Stomach (tissue), 9 donors: Measurements from ENCODE around the gene RBMXL2. TPM values are rescaled to one million over a fixed set of nuclear protein-coding genes. Genes with fewer than 3 reads are reported as not detected.

ENCODE experiments used
- DNase-seq, 2 donors: peaks; one replicate each; pipeline versions ENCODE4 v3.0.0 to v3.0.0-alpha.2; 2013 to 2019
- H3K27ac ChIP-seq, 5 donors: fragments of 200-600 bp in 4 of 5; sonication (generic) in 4 of 5; one replicate each; pipeline ENCODE4 v1.5.1; 2013 to 2019; ENCODE audit warnings: mild to moderate bottlenecking in 1 of 5, moderate library complexity in 1 of 5
- H3K27me3 ChIP-seq, 3 donors: fragments of 200-600 bp; sonication (generic); one replicate each; pipeline ENCODE4 v1.5.1; 2017 to 2019; ENCODE audit warnings: mixed run types in 1 of 3
- H3K36me3 ChIP-seq, 4 donors: fragments of 200-600 bp; sonication (generic); 1 replicate in 3 of 4; 2 replicates in 1 of 4; pipeline ENCODE4 v1.5.1; 2016 to 2019
- H3K4me1 ChIP-seq, 4 donors: fragments of 200-600 bp; sonication (generic); one replicate each; pipeline ENCODE4 v1.5.1; 2016 to 2019
- H3K4me3 ChIP-seq, 4 donors: fragments of 200-600 bp; sonication (generic) in 3 of 4; one replicate each; pipeline ENCODE4 v1.5.1; 2016 to 2019; ENCODE audit warnings: mild to moderate bottlenecking in 1 of 4
- H3K9me3 ChIP-seq, 4 donors: fragments of 200-600 bp; sonication (generic); one replicate each; pipeline ENCODE4 v1.5.1; 2016 to 2019
- EP300 ChIP-seq: sonication (generic); formaldehyde crosslinking; IDR thresholded peaks from one replicate; pipeline ENCODE4 v1.6.1; 2017; ENCODE audit warnings: antibody characterized with exemption
- POLR2A ChIP-seq, 4 donors: fragments of 450-650 bp; IDR thresholded peaks; one replicate each; pipeline ENCODE4 v1.6.1; 2016; ENCODE audit warnings: antibody characterized with exemption in 4 of 4, control low read depth in 2 of 4, mild to moderate bottlenecking in 1 of 4, moderate library complexity in 1 of 4
- POLR2AphosphoS5 ChIP-seq, 3 donors: sonication (generic); formaldehyde crosslinking; IDR thresholded peaks; one replicate each; pipeline ENCODE4 v1.6.1; 2016; ENCODE audit warnings: antibody characterized with exemption in 3 of 3
- WGBS, 5 donors: extraction: QIAGEN DNeasy Blood & Tissue Kit in 3 of 5; methylation state at CpG; one replicate each; pipeline versions ENCODE4 v1.1.5 to v1.1.7; 2013 to 2018; 5-methylcytosine and 5-hydroxymethylcytosine counted together
- intact Hi-C: fragments of 100-400 bp; cut with DNase I; formaldehyde crosslinking; loops from one replicate; pipeline ENCODE4 v1.15.1; 2023; ENCODE audit warnings: low total_unique reads
- polyA plus RNA-seq, 3 donors: library from polyadenylated mRNA; stranded (reverse); fragments of 200-250 nt; gene quantifications; one replicate each; pipeline ENCODE4 v1.2.3, GENCODE V29; 2013
- total RNA-seq, 5 donors: library from RNA; depleted of rRNA; stranded (reverse); fragments of >200 nt; gene quantifications; one replicate each; pipeline versions ENCODE4 v1.1.0 to v1.2.3, GENCODE V29; 2014 to 2016
- TF ChIP-seq, protein P1 (sequence below), 7 experiments: fragments of 450-650 bp in 4 of 7; fragments of 200-600 bp in 3 of 7; sonication (generic) in 3 of 7; IDR thresholded peaks; one replicate each; pipeline ENCODE4 v1.5.1; 2016 to 2019; ENCODE audit warnings: antibody characterized with exemption in 7 of 7, control low read depth in 2 of 7, mild to moderate bottlenecking in 1 of 7
- donor health status: healthy with polysubstance abuse.
- donor health status: Bipolar disorder and iron deficiency.
- donor health status: healthy.

The RBMXL2 gene
- total and polyA plus RNA-seq, 8 donors = 0.18 to 7.6 TPM; not detected in 6

DNA sequence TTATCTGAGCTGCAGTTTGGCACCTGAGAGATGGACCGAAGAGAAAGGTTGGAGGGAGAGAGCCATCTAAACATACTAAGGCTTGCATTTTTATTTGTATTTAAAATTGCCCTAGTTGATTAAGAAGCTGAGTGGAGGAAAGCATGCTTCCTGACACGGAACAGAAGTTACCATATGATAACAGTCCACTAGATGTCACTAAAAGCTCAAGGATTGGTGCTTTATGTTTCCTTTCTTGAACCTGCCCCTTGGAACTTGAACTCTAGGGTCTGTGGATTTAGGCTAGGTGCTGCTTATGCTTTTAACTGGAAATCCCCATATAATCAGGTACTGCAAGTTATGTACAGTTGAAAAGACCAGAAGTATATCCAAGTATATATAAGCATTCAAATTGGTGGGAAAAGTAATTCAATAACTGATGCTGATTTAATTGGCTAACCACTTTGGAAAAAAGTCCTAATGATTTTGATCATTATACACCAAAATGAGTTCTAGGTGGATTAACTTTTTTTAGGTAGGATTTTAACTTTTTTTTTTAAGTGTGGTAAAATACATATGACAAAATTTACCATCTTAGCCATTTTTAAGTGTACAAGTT, 9.5 kb downstream of the RBMXL2 start:
- Histone ChIP-seq H3K27ac (no peak overlapping the region), H3K9me3 (no peaks in the 10 kb centered on the region), H3K4me1 (no peaks in the 10 kb centered on the region), H3K27me3 (peaks cover 0 to 11% (median 2%) of the 10 kb centered on the region in 3 donors), H3K4me3 (no peak overlapping the region), H3K36me3 (no peaks in the 10 kb centered on the region)
- intact Hi-C loops = no loop called here
- 3 to 8% (median 5%) methylated on average over 2 of the region's 2 CpGs for WGBS, 5 donors
- TF ChIP-seq EP300 (no peak), POLR2A (IDR thresholded peaks at IDR 0.05) (no peak), POLR2AphosphoS5 (IDR thresholded peaks at IDR 0.05) (no peak)
- TF ChIP-seq, protein P1, sequence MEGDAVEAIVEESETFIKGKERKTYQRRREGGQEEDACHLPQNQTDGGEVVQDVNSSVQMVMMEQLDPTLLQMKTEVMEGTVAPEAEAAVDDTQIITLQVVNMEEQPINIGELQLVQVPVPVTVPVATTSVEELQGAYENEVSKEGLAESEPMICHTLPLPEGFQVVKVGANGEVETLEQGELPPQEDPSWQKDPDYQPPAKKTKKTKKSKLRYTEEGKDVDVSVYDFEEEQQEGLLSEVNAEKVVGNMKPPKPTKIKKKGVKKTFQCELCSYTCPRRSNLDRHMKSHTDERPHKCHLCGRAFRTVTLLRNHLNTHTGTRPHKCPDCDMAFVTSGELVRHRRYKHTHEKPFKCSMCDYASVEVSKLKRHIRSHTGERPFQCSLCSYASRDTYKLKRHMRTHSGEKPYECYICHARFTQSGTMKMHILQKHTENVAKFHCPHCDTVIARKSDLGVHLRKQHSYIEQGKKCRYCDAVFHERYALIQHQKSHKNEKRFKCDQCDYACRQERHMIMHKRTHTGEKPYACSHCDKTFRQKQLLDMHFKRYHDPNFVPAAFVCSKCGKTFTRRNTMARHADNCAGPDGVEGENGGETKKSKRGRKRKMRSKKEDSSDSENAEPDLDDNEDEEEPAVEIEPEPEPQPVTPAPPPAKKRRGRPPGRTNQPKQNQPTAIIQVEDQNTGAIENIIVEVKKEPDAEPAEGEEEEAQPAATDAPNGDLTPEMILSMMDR (IDR thresholded peaks at IDR 0.05) = peak in 5 of 7 experiments; percentile 21 to 53 (median 34)
- peak in 1 of 2 donors; percentile 77 for DNase-seq

DNA sequence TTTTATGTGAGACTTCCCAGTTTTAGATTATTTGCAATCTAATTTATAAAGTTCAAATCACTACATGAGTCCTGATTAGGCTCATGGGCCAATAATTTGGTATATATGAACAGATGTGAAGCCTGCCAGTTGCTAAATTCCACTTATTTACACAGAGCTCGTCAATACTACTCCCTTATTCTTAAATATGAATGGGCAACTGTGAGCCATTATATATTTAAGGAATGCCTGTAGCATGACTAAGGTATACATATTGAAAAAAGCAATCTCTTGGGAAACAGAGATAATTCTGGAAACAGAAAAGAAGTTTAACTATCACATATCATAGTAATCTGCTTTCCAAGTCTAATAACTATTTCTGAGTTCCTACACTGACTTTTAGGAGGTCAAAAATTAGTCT, 27.0 kb downstream of the RBMXL2 start:
- H3K27ac ChIP-seq = no peak overlapping the region
- no peak overlapping the region for H3K4me3 ChIP-seq
- no peaks in the 10 kb centered on the region for H3K9me3 ChIP-seq
- TF ChIP-seq POLR2A (IDR thresholded peaks at IDR 0.05) = no peak
- no peak for TF ChIP-seq POLR2AphosphoS5 (IDR thresholded peaks at IDR 0.05)
- TF ChIP-seq EP300 = no peak
- TF ChIP-seq, protein P1 (IDR thresholded peaks at IDR 0.05) = no peak
- 10 to 22% (median 18%) methylated on average over 1 of the region's 1 CpG for WGBS, 5 donors
- no peaks in the 10 kb centered on the region for H3K4me1 ChIP-seq
- no peak for DNase-seq
- peaks cover 0 to 10% (median 4%) of the 10 kb centered on the region in 3 donors for H3K27me3 ChIP-seq
- intact Hi-C loops = no loop called here
- H3K36me3 ChIP-seq = no peaks in the 10 kb centered on the region

DNA sequence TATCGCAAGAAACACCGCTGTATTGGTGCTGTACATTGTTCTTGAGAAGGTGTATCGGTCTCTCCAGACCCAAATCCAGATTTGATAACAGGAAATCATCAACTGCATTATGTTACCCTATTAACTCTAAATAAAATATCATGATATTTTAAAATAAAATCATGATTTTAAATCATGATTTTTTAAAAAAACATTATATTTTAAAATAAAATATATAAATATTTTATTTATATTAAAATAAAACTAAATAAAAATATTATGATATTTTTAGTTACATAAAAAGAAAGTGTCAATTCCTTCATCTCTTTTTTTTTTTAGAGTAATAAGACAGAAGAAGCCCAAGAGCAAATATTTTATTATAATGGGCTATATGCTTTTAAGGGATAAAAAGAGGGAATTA, 27.6 kb downstream of the RBMXL2 start:
- Histone ChIP-seq H3K4me3 (no peak overlapping the region), H3K36me3 (no peaks in the 10 kb centered on the region), H3K27ac (no peak overlapping the region), H3K4me1 (no peaks in the 10 kb centered on the region), H3K9me3 (no peaks in the 10 kb centered on the region), H3K27me3 (peaks cover 0 to 10% (median 4%) of the 10 kb centered on the region in 3 donors)
- no peak for DNase-seq
- intact Hi-C loops = no loop called here
- 76 to 95% (median 92%) methylated on average over 3 of the region's 3 CpGs for WGBS, 5 donors
- TF ChIP-seq, protein P1 (IDR thresholded peaks at IDR 0.05) = no peak
- TF ChIP-seq POLR2AphosphoS5 (IDR thresholded peaks at IDR 0.05) = no peak
- TF ChIP-seq EP300 = no peak
- TF ChIP-seq POLR2A (IDR thresholded peaks at IDR 0.05) = no peak

DNA sequence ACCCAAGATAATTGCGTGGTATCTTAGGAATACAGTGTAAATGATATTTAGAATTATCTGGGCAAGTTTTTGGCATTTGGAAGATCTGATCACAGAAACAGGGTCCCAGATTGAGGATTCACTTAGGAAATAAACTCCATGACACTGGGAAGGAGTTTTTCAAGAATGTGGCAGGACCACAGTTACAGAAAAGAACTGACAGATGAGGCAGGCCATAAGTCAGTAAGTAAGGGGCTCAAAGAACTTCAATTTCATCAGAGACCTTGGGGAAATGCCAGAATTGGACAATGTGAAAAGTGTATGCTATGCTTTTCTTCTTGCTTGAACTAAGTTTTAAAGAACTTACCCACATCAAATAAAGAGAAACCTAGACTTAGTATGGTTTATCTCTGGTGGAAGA, 49.3 kb downstream of the RBMXL2 start:
- no peaks in the 10 kb centered on the region for H3K9me3 ChIP-seq
- intact Hi-C loops = no loop called here
- H3K4me1 ChIP-seq = no peaks in the 10 kb centered on the region
- DNase-seq = no peak
- H3K27me3 ChIP-seq = no peaks in the 10 kb centered on the region
- no peaks in the 10 kb centered on the region for H3K36me3 ChIP-seq
- no peak overlapping the region for H3K27ac ChIP-seq
- TF ChIP-seq EP300 (no peak), POLR2AphosphoS5 (IDR thresholded peaks at IDR 0.05) (no peak), POLR2A (IDR thresholded peaks at IDR 0.05) (no peak)
- TF ChIP-seq, protein P1 (IDR thresholded peaks at IDR 0.05) = no peak
- no peak overlapping the region for H3K4me3 ChIP-seq
- 47 to 95% (median 88%) methylated on average over 1 of the region's 1 CpG for WGBS, 5 donors

Other genes starting within 250 kb of the RBMXL2 start
- gene OR10A5, start 243.3 kb upstream of the RBMXL2 start, total RNA-seq = not detected
- gene OR10A5, start 243.3 kb upstream of the RBMXL2 start, polyA plus RNA-seq = not detected
- not detected for gene OR10A2, start 225.9 kb upstream of the RBMXL2 start, total RNA-seq
- gene OR10A2, start 225.9 kb upstream of the RBMXL2 start, polyA plus RNA-seq = not detected
- gene OR10A4, start 212.4 kb upstream of the RBMXL2 start, total RNA-seq = not detected
- not detected for gene OR10A4, start 212.4 kb upstream of the RBMXL2 start, polyA plus RNA-seq
- gene OR2D2, start 196.5 kb upstream of the RBMXL2 start, total RNA-seq = not detected
- not detected for gene OR2D2, start 196.5 kb upstream of the RBMXL2 start, polyA plus RNA-seq
- gene OR2D3, start 168.0 kb upstream of the RBMXL2 start, total RNA-seq = not detected
- gene OR2D3, start 168.0 kb upstream of the RBMXL2 start, polyA plus RNA-seq = not detected
- gene ZNF215, start 162.6 kb upstream of the RBMXL2 start, total RNA-seq = 10 to 100 TPM in 1 of 5 donors, 1 to 10 TPM in 3, under 1 TPM in 1; 0.89 to 12.3 (median 2.4) TPM
- gene ZNF215, start 162.6 kb upstream of the RBMXL2 start, polyA plus RNA-seq = under 1 TPM in 2 of 3 donors, not detected in 1; 0.46 to 0.98 TPM
- 1 to 10 TPM in 1 of 5 donors, under 1 TPM in 2, not detected in 2; 0.58 to 4.0 (median 0.87) TPM for gene ZNF214, start 68.7 kb upstream of the RBMXL2 start, total RNA-seq
- gene ZNF214, start 68.7 kb upstream of the RBMXL2 start, polyA plus RNA-seq = under 1 TPM; 0.37 to 0.63 (median 0.61) TPM
- gene NLRP14, start 68.5 kb upstream of the RBMXL2 start, total RNA-seq = under 1 TPM in 1 of 5 donors, not detected in 4; 0.18 TPM
- gene NLRP14, start 68.5 kb upstream of the RBMXL2 start, polyA plus RNA-seq = not detected
- gene SYT9, start 162.9 kb downstream of the RBMXL2 start, total RNA-seq = under 1 TPM in 2 of 5 donors, not detected in 3; 0.73 to 0.89 TPM
- gene SYT9, start 162.9 kb downstream of the RBMXL2 start, polyA plus RNA-seq = under 1 TPM; 0.10 to 0.31 (median 0.19) TPM